ENCODE data around the gene OSBPL10.

- no peak for TF ChIP-seq EZH2 (IDR thresholded peaks at IDR 0.05)
- no peak for TF ChIP-seq CTCF (IDR thresholded peaks at IDR 0.05)
Observed at GRCh38 chr3:31813197-31813596, 167.9 kb downstream of the OSBPL10 start.

All from neural progenitor cell (in vitro differentiated cells).